Ishikawa (cell line): ENCODE measurements around the gene COL28A1.

Source experiments
- EP300 ChIP-seq: IDR thresholded peaks from 2 replicates; pipeline ENCODE4 v1.6.1; 2012; ENCODE audit warnings: borderline replicate concordance
- TF ChIP-seq, protein P1 (sequence below): IDR thresholded peaks from 2 replicates; pipeline ENCODE4 v1.6.1; 2012; ENCODE audit warnings: low read depth, mild to moderate bottlenecking

DNA sequence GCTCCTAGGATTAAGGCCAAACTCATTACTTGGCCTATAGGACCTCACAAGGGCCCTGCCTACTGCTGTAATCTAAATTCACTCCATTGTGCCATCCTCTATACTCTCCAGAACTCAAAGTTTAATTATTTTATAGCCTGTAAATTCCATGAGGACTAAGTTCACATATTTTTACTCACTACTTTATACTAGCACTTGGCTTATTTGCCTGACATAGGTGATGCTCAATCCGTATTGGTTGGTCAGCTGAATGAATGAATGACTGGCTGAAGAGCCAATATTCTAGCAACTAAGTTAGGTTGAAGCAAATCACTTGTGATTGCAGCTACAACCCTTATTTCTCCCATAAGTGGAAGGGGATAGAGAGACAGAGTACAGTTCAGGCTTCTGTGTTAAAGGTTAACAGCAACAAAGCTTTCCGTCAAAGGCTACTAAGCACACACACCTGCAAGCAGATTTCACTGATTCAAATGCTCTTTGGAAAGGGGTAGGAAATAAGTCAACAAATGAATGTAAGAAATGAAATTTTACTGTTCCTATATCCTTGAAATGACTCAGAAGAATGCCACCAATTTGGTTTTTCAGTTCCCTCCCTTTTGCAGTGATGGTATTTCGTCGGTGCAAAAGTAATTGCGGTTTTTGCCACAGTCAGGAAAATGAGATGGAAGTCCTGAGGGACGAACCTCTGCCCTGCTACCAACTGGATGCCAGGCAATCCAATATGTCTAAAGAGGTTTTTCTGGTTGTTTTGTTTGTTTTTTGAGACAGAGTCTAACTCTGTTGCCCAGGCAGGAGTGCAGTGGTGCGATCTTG, 120.7 kb downstream of the COL28A1 start:
- no peak for TF ChIP-seq EP300
- TF ChIP-seq, protein P1, sequence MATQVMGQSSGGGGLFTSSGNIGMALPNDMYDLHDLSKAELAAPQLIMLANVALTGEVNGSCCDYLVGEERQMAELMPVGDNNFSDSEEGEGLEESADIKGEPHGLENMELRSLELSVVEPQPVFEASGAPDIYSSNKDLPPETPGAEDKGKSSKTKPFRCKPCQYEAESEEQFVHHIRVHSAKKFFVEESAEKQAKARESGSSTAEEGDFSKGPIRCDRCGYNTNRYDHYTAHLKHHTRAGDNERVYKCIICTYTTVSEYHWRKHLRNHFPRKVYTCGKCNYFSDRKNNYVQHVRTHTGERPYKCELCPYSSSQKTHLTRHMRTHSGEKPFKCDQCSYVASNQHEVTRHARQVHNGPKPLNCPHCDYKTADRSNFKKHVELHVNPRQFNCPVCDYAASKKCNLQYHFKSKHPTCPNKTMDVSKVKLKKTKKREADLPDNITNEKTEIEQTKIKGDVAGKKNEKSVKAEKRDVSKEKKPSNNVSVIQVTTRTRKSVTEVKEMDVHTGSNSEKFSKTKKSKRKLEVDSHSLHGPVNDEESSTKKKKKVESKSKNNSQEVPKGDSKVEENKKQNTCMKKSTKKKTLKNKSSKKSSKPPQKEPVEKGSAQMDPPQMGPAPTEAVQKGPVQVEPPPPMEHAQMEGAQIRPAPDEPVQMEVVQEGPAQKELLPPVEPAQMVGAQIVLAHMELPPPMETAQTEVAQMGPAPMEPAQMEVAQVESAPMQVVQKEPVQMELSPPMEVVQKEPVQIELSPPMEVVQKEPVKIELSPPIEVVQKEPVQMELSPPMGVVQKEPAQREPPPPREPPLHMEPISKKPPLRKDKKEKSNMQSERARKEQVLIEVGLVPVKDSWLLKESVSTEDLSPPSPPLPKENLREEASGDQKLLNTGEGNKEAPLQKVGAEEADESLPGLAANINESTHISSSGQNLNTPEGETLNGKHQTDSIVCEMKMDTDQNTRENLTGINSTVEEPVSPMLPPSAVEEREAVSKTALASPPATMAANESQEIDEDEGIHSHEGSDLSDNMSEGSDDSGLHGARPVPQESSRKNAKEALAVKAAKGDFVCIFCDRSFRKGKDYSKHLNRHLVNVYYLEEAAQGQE = no peak
